22Rv1 (cell line): ENCODE data around the gene DNASE1.

Experiments used
- CTCF ChIP-seq: fragments of 450-650 bp; IDR thresholded peaks from 2 replicates; pipeline ENCODE4 v1.5.1; 2017; ENCODE audit warnings: mild to moderate bottlenecking
- ZFX ChIP-seq: fragments of 450-650 bp; IDR thresholded peaks from 2 replicates; pipeline ENCODE4 v1.6.1; 2017; ENCODE audit warnings: antibody characterized with exemption, borderline replicate concordance

- TF ChIP-seq CTCF (no peak), ZFX (no peak)
These were observed 15.4 kb upstream of the DNASE1 start for GRCh38 chr16:3638916-3639644.
